Activated T-helper 1 cell treated with anti-CD3 and anti-CD28 coated beads, Interleukin-2, amount 50 U/mL, for 16 hours (primary cell): ENCODE measurements around the gene COA3.

ENCODE experiments used
- DNase-seq, 2 donors: peaks; one replicate each; pipeline ENCODE4 v3.0.0-alpha.2; 2020; ENCODE audit warnings: low read depth in 1 of 2, low spot score in 1 of 2

COA3 gene

DNA sequence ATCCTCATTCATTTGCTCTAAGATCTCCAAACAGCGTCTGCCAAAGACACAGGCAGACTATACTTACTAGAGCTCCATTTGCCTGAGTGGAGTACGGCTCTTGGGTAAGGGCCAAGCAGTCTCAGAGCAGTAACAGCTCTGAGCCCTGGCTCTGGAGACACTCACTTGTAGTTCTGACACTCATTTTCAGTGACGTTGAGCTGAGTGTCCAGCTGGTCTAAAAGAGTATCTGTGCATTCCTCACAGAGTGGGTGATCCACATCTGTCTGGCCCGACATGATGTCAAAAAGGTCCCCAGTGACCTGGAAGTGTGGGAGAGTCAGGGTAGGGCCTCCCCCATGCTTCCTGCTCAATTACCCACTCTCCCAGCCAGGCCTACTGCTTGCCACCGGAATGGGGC lies 19.9 kb upstream of the COA3 start:
- DNase-seq = no peak

DNA sequence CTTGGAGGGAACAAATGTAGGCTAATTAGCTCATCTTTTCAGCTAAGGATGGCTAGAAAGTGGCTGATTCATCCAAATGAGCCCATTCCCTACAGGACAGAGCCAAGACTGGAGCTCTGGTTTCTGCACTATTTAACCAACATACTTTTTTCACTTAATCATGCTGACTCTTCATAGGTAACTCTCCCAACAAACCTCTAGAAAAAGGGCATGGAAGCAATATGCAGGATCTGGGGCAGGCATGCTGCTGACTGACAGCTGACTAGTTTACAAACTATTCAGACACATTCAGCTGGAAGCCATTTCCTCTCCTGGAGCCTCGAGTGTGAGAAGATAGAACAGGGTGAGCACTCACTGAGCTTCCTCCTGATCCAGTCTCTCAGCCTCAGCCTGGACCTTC lies 19.4 kb upstream of the COA3 start:
- DNase-seq = no peak

- no peak for DNase-seq
Observed at GRCh38 chr17:42814633-42815399, 16.3 kb upstream of the COA3 start.

GRCh38 chr17:42809250-42809649 lies 10.7 kb upstream of the COA3 start:
- no peak for DNase-seq

DNA sequence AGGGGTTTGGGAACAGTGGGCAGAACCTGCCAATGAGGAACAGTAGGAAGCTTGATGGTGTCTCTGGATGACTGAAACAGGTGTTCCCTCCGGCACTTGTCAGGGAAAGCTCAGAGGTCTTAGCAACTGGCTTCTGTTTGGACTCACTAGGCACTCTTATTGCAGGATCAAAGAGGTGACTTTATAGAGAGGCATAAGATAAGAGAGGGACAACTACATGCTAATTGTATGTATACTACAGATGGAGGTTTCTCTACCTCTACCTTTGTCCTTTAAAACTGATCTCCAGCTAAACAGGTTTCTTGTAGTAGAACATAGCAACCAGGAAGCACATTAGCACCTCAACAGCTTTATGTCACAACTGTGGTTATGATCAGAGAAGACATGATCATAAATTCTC lies 7.7 kb upstream of the COA3 start:
- DNase-seq = no peak

DNA sequence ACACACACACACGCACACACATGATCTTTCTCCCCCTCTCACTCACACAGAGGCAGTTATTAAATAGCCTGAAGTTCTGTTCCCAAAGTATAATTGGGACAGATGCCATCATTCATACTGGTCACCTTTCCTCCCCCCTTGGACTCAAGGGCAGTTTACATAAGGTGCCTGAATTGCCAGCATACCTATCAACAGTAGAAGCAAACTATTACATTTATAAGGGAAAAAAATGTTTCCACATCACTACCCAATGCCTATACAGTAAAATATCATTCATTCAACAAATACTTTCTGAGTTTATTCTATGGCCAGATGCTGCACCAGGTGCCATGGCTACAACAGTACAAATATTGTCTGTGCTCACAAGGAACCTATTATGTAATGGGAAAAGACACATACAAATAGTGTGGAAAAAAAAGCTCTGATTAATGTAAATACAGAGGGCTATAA lies 6.4 kb upstream of the COA3 start:
- DNase-seq = no peak

DNA sequence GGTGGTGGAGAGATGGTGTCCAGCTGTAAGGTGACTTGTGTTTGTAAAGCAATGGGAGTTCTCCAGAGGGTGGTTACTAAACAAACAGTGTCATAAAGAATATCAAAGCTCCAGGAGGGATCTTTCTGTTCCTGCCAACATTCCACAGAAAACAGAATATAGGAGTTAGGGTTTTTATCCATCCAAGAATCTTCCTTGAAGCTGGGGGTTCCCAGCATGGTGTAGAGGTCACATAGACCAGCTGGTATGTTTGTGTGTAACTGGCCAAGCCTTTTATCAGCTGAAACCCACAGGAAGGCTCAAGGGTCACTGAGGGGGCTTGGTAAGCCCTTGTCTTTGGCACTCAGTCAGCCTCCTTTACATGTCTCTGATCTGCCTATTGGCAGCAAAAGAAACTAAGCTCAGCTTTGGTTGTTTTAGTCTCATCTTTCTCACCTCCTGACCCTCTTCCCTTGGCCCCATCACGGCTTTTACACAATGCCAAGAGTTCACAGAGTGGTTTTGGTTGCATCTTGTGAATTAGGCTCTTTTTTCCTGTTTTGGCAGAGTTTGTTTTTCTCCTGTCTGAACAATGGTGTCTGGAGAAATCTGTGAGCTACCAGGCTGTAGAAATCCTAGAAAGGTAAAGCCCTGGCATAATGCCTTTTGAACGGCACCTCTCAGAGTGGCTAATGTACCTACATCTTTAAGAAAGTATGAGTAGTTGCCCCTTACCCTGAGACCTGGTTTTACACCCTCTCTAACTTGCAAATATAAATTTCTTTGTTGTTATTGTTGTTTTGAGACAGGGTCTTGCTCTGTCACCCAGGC lies 4.8 kb upstream of the COA3 start:
- DNase-seq = no peak

DNA sequence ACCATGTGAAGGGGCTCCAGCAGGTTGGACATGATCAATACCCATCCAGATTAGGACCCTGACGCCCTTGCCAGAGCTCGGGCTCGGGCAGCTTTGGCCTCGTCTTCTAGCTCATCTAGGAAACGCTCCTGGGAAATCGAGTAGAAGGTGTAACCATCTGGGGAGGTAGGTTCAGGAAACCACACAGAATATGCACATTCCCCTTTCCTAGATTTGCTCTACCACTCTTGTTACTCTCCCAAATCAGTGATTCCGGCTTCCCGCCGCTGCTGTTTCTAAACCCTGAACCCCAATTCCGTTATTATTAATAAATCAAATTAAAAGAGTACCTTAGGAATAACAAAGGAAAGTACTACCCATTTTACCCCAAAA lies 507 bp downstream of the COA3 start:
- no peak for DNase-seq

- no peak for DNase-seq
Observed at GRCh38 chr17:42797067-42798007, 1.2 kb downstream of the COA3 start.

GRCh38 chr17:42796066-42796758 lies 2.3 kb downstream of the COA3 start:
- no peak for DNase-seq

GRCh38 chr17:42795465-42795864 lies 3.0 kb downstream of the COA3 start:
- DNase-seq = no peak

DNA sequence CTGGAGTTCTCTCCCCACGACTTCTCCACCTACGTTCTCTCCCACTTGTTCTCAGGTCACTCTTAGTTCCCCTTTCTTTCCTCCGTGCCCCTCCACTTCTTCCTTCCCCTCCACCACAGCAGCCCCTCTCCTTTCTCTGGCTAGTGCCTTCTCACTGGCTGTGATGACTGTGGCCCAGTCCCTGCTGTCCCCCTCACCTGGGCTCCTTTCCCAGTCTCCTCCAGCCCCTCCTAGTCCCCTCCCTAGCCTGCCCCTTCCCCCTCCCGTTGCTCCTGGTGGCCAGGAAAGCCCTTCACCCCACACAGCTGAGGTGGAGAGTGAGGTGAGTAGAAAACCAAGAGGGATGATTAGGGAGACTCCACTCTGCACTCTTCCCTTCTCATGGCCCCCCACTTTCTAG lies 3.4 kb downstream of the COA3 start:
- DNase-seq = no peak

GRCh38 chr17:42792545-42792944 lies 6.0 kb downstream of the COA3 start:
- DNase-seq = no peak

DNA sequence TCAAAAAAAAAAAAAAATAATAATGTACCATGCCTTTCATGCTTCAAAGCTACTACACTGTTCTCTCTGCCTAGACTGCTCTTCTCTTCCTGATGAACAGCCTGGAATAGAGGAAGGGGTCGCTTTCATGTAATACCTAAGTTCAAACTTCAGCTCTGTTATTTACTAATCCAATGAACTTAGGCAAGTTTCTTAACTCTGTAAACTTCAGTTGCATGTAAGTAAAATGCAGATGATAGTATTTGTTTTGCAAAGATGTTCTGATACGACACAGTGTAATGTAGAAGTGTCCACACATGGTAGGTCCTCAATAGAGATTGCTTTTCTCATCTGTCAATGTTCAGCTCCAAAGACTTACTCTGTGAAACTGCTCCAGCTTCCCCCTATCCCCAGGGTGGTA lies 6.6 kb downstream of the COA3 start:
- DNase-seq = no peak

DNA sequence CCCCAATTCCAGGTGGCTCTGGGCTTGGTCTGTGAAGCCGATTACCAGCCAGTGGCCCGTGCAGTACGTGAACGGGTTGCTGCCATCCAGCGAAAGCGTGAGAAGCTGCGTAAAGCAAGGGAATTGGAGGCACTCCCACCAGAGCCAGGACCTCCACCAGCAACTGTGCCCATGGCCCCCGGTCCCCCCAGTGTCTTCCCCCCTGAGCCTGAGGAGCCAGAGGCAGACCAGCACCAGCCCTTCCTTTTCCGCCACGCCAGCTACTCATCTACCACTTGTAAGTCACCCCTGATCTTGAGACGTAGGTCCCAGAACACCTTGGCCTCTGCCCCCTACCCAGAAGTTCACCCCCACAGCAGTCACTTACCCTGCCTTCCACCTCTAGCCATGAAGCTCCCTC lies 11.2 kb downstream of the COA3 start:
- DNase-seq = no peak

DNA sequence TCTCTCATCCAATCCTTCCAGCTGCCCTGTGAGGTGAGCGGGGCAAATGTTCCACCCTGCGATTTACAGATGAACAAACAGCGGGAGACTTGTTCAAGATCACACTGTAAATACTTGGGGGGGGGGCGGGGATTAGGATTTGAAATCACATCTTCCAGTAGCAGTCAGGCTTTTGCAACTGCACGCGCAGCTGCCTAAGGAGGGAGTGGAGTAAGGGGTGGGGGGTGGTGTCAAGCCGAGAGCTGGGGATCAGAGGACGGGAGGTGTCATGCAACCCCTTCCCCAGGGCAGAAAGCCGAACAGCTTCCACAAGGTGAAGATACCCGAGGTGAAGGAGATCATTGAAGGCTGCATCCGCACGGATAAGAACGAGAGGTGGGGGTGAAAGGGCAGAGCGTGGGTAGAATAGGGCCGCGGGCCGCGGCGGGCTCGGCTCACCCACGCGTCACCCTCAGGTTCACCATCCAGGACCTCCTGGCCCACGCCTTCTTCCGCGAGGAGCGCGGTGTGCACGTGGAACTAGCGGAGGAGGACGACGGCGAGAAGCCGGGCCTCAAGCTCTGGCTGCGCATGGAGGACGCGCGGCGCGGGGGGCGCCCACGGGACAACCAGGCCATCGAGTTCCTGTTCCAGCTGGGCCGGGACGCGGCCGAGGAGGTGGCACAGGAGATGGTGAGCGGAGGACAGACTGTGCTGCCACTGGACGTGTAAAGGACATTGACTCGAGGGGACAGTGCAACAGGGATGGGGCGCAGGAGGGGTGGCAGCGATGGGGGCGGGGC lies 13.5 kb downstream of the COA3 start:
- no peak for DNase-seq

DNA sequence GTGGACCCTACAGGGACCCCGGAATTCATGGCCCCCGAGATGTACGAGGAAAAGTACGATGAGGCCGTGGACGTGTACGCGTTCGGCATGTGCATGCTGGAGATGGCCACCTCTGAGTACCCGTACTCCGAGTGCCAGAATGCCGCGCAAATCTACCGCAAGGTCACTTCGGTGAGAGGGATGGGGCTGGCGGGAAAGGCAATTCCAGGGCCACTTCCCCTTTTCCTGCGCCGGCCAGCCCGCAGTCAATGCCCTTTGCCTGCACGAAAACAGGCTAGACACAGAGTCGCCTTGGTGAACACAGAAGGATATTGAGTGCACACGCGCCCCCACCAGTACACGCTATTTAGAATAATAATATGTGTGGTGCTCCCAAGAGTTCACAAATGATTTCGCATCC lies 14.1 kb downstream of the COA3 start:
- no peak for DNase-seq

DNA sequence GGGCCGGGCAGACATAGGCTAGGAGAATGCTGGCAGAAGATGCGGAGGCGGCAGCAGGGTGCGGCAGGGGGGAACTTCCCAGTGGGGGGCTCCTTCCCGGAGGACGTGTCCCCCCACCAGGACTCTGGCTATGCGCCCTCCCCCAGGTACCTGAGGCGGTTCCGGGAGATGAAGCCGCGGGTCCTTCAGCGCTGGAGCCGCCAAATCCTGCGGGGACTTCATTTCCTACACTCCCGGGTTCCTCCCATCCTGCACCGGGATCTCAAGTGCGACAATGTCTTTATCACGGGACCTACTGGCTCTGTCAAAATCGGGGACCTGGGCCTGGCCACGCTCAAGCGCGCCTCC lies 14.7 kb downstream of the COA3 start:
- no peak for DNase-seq

DNA sequence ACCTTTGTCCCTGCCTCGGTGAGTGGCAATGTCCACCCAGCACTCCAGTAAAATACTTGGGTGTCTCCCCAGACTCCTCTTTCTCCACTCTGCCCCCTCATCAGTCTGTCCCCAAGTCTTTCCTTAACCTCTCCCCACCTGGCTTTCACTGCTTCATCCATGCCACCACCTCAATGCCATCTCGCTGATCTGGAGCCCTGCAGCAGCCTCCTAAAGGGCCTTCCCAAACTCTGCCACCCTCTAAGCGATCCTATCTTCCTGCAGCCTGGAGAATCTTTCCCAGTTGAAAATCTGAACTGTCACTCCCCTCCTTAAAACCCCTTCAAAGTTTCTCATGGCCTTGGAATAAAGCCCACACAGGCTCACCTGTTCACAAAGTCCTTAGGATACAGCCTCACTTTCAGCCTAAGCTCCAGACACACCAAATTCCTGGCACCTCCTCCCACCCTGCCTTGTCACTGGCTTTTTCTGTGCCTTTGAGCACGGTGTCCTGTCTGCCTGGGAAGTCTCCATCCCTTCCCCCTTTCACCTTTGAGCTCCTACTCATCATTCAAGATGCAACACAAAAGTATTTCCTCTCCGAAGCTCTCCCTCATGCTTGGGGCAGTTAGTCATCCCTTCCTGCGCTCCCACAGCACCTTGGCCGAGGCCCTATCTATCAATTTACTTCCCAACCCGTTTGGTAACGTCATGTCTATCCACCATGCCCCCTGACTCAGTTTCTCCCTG lies 15.3 kb downstream of the COA3 start:
- no peak for DNase-seq
